GM18519 (cell line): ENCODE results near the gene SLC23A3.

ENCODE experiments used
- ATAC-seq: cut with Tn5 transposase; IDR thresholded peaks from one replicate; pipeline ENCODE4 v1.9.1; 2021; ENCODE audit warnings: mild to moderate bottlenecking, moderate library complexity; ENCODE audit not compliant: unreplicated experiment, low FRiP score

Gene SLC23A3

GRCh38 chr2:219169930-219170654, at the start of gene SLC23A3:
SLC23A3 (minus strand) TSS chr2:219170029; CDS start chr2:219169984, 45 bp downstream.
- ATAC-seq = no peak

- peak; percentile 51 for ATAC-seq
Measured at GRCh38 chr2:219218732-219219701, 49.2 kb upstream of the SLC23A3 start, which contains the start of gene ABCB6. ABCB6 (minus strand) TSS chr2:219218958; CDS start chr2:219218673, 285 bp downstream.

GRCh38 chr2:219218217-219218731, 48.4 kb upstream of the SLC23A3 start:
- peak; percentile 16 for ATAC-seq

GRCh38 chr2:219216535-219216915, 46.7 kb upstream of the SLC23A3 start:
- ATAC-seq = no peak

- ATAC-seq = no peak
Measured at GRCh38 chr2:219215871-219216534, 46.2 kb upstream of the SLC23A3 start.

- no peak for ATAC-seq
Measured at GRCh38 chr2:219214786-219215185, 45.0 kb upstream of the SLC23A3 start.

GRCh38 chr2:219214141-219214540, 44.3 kb upstream of the SLC23A3 start:
- ATAC-seq = no peak

- no peak for ATAC-seq
Measured at GRCh38 chr2:219213486-219214071, 43.8 kb upstream of the SLC23A3 start.

GRCh38 chr2:219213026-219213415, 43.2 kb upstream of the SLC23A3 start:
- no peak for ATAC-seq

- no peak for ATAC-seq
Measured at GRCh38 chr2:219210886-219211362, 41.1 kb upstream of the SLC23A3 start.

- no peak for ATAC-seq
Measured at GRCh38 chr2:219210196-219210885, 40.5 kb upstream of the SLC23A3 start.

GRCh38 chr2:219209236-219210195, 39.7 kb upstream of the SLC23A3 start:
- ATAC-seq = no peak

GRCh38 chr2:219207884-219208740, 38.3 kb upstream of the SLC23A3 start:
- no peak for ATAC-seq

- ATAC-seq = no peak
Measured at GRCh38 chr2:219207134-219207883, 37.5 kb upstream of the SLC23A3 start.

- ATAC-seq = peak; percentile 96
Measured at GRCh38 chr2:219206328-219207133, 36.7 kb upstream of the SLC23A3 start, which contains the start of gene ZFAND2B. ZFAND2B (plus strand) TSS chr2:219206782; CDS start chr2:219206988, 206 bp downstream.

GRCh38 chr2:219205981-219206327, 36.1 kb upstream of the SLC23A3 start:
- no peak for ATAC-seq
